MCF 10A (cell line): ENCODE data around the gene ADCY7. TPM values are rescaled to one million over a fixed set of nuclear protein-coding genes. Genes with fewer than 3 reads are reported as not detected.

ENCODE experiments used
- BruUV-seq: library from RNA; stranded (reverse); fragments of 400-500 nt; replicated peaks from 2 replicates; lab custom pipeline; 2021; lab: Mats Ljungman, UMichigan
- CTCF ChIA-PET: fragments of 300-600 bp; sonication (Branson Sonifier 250); formaldehyde crosslinking; extraction: SDS; loops from one replicate; lab custom pipeline; 2021; ENCODE audit warnings: antibody characterized with exemption, inconsistent platforms; lab: Yijun Ruan, JAX
- POLR2A ChIA-PET: fragments of 300-600, 350-650 bp; sonication (Branson Sonifier 250); formaldehyde crosslinking; extraction: SDS; loops from one replicate; lab custom pipeline; 2020; ENCODE audit warnings: antibody characterized with exemption, inconsistent platforms; lab: Yijun Ruan, JAX
- DNase-seq: peaks from one replicate; pipeline ENCODE4 v3.0.0-alpha.2; 2018; ENCODE audit not compliant: unreplicated experiment
- H3K27ac Mint-ChIP-seq: one replicate; pipeline ENCODE4 v1.8.0; 2022; ENCODE audit warnings: mild to moderate bottlenecking, low read depth, mixed read lengths; ENCODE audit not compliant: unreplicated experiment
- H3K27me3 Mint-ChIP-seq: one replicate; pipeline ENCODE4 v1.8.0; 2022; ENCODE audit warnings: mixed read lengths; ENCODE audit not compliant: insufficient read depth, unreplicated experiment
- H3K36me3 Mint-ChIP-seq: one replicate; pipeline ENCODE4 v1.8.0; 2022; ENCODE audit warnings: mild to moderate bottlenecking, moderate library complexity, mixed read lengths; ENCODE audit not compliant: insufficient read depth, unreplicated experiment
- H3K4me1 Mint-ChIP-seq: one replicate; pipeline ENCODE4 v1.8.0; 2022; ENCODE audit warnings: mixed read lengths; ENCODE audit not compliant: insufficient read depth, unreplicated experiment
- H3K4me3 Mint-ChIP-seq: one replicate; pipeline ENCODE4 v1.8.0; 2022; ENCODE audit warnings: mild to moderate bottlenecking, moderate library complexity, mixed read lengths; ENCODE audit not compliant: unreplicated experiment
- H3K9me3 Mint-ChIP-seq: one replicate; pipeline ENCODE4 v1.8.0; 2022; ENCODE audit warnings: mixed read lengths; ENCODE audit not compliant: unreplicated experiment
- intact Hi-C: fragments of 100-400 bp; cut with micrococcal nuclease; formaldehyde crosslinking; loops from 2 replicates; pipeline ENCODE4 v1.14.1; 2022
- total RNA-seq: library from RNA; stranded (reverse); gene quantifications from 2 replicates; pipeline ENCODE4 v1.2.3, GENCODE V29; 2022
- TF ChIP-seq, protein P1 (sequence below): fragments of 200-600 bp; IDR thresholded peaks from one replicate; pipeline ENCODE4 v1.8.0; 2022; ENCODE audit warnings: antibody characterized with exemption, mild to moderate bottlenecking; ENCODE audit not compliant: unreplicated experiment

ADCY7 gene
- total RNA-seq, 1 experiment from 2014 or later = 32.9 TPM

DNA sequence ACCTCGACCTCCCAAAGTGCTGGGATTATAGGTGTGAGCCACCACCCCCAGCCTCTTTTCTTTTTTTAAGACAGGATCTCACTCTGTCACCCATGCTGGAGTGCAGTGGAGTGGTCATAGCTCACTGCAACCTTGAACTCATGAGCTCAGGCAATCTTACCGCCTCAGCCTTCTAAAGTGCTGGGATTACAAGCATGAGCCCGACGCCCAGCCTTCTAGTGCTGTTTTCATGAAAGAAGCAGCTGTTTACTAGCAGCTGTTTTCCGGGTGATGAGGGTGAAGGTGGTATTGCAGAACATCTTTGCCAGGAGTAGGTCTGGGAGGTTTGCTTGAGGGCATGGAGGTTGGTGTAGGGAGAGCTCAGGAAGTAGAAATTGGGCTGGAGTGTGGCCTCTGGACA is 2.0 kb downstream of the ADCY7 start:
- ChIA-PET CTCF (interaction anchor here (0.6 to 1.2 kb wide), 3 partner anchors 13 to 567 kb away, joined by 3 to 6 read pairs (median 3); no protein-coding TSS in a partner anchor), POLR2A (no interaction called here)
- H3K4me1 Mint-ChIP-seq = no peaks in the 10 kb centered on the region
- BruUV-seq = no TSS peak
- no peaks in the 10 kb centered on the region for H3K36me3 Mint-ChIP-seq
- no peaks in the 10 kb centered on the region for H3K9me3 Mint-ChIP-seq
- H3K27ac Mint-ChIP-seq = no peak overlapping the region
- DNase-seq = no peak
- no peaks in the 10 kb centered on the region for H3K27me3 Mint-ChIP-seq
- no peak overlapping the region for H3K4me3 Mint-ChIP-seq
- intact Hi-C loops = no loop called here
- TF ChIP-seq, protein P1, sequence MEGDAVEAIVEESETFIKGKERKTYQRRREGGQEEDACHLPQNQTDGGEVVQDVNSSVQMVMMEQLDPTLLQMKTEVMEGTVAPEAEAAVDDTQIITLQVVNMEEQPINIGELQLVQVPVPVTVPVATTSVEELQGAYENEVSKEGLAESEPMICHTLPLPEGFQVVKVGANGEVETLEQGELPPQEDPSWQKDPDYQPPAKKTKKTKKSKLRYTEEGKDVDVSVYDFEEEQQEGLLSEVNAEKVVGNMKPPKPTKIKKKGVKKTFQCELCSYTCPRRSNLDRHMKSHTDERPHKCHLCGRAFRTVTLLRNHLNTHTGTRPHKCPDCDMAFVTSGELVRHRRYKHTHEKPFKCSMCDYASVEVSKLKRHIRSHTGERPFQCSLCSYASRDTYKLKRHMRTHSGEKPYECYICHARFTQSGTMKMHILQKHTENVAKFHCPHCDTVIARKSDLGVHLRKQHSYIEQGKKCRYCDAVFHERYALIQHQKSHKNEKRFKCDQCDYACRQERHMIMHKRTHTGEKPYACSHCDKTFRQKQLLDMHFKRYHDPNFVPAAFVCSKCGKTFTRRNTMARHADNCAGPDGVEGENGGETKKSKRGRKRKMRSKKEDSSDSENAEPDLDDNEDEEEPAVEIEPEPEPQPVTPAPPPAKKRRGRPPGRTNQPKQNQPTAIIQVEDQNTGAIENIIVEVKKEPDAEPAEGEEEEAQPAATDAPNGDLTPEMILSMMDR = no peak

DNA sequence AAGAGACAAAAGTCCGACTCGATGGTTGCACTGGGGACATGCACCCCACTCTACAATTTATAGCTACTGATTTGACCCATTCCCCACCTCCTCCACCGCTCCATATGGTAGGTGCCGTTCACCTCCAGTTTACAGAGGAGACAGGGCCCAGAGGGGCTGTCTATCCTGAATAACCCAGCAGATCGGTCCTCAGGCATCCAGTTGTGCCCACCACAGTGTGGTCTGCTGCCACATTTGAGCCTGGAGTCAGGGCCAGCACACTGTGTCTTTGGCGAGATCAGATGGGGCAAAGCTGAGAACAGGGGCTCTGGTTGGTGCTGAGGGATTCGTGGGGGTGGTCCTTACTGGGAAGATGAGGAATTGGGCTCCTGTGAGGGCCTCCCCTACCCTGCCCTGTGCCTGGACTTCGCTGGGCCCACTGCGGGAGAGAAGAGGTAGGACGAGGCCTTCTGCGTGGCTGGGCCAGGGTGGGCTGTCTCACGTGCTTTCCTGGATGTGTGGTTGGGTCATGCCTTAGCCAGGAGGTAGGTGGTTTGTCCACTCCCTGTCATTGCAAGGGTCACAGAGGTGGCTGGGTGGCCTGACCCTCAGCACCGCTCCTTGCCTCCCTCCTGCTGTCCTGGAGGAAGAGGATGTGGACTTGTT is 2.8 kb downstream of the ADCY7 start:
- Mint-ChIP-seq H3K27me3 (no peaks in the 10 kb centered on the region), H3K4me1 (no peaks in the 10 kb centered on the region), H3K27ac (no peak overlapping the region), H3K9me3 (no peaks in the 10 kb centered on the region), H3K36me3 (no peaks in the 10 kb centered on the region), H3K4me3 (no peak overlapping the region)
- CTCF ChIA-PET = interaction anchor here (0.6 to 1.1 kb wide), 2 partner anchors 85 to 396 kb away, joined by 3 read pairs; no protein-coding TSS in a partner anchor
- intact Hi-C loops = no loop called here
- no peak for DNase-seq
- BruUV-seq = no TSS peak
- TF ChIP-seq, protein P1 = no peak
- POLR2A ChIA-PET = no interaction called here

DNA sequence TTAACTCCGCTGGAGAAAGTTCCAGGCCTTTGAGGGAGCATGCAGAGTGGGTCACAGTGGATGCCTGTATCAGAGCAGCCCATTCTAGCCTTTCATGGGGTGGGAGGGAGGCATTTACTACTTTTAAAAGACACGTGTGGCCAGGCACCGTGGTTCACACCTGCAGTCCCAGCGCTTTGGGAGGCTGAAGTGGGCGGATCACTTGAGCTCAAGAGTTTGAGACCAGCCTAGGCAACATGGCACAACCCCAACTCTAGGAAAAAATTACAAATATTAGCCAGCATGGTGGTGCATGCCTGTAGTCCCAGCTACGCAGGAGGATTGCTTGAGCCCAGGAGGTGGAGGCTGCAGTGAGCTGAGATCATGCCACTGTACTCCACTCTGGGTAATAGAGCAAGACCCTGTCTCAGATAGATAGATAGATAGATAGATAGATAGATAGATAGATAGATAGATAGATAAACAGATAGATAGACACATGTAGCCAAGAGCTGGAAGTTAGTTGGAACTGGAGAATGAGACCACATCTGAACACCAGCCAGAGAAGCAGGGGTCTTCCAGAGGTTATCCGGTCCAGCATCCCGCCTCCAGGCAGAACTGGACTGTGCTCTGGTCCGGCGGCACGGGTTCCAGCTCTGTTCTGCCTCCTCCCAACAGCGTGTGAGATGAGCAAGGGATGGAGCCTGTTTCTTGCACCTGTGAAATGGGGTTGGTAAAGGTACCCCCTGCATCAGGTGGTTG is 3.6 kb downstream of the ADCY7 start:
- no TSS peak for BruUV-seq
- Mint-ChIP-seq H3K27me3 (no peaks in the 10 kb centered on the region), H3K27ac (no peak overlapping the region), H3K9me3 (no peaks in the 10 kb centered on the region), H3K4me3 (no peak overlapping the region), H3K36me3 (no peaks in the 10 kb centered on the region), H3K4me1 (no peaks in the 10 kb centered on the region)
- DNase-seq = no peak
- ChIA-PET CTCF (no interaction called here), POLR2A (no interaction called here)
- intact Hi-C loops = no loop called here
- TF ChIP-seq, protein P1 = no peak

DNA sequence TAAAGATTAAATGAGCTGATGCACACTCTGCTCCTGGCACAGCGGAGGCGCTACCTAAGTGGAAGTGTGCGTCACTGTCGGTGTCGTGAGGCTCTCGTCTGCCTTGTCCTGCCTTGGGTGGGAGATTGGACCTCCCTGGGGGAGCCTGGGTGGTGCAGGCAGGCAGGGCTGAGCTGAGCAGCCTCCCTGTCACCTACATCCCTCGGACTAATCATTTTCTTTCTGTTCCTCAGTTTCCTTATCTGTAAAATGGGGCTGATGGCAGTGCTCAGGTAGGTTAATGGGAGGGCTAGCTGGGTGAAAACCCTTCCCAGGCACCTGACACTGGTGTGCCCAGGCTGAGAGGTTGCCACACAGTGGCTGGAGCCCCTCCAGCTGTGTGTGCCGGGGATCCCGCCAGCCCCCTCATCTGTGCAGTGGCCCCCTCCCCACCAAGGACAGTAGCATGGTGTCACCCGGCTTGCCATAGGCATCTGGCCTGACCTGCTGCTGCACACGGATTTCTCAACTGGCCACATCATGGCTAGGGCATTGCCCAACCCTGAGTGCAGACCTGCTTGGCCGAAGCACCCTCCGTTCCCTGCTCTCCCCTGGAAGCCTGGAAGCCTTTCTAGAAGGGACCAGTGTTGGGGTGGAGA is 4.3 kb downstream of the ADCY7 start:
- Mint-ChIP-seq H3K27me3 (no peaks in the 10 kb centered on the region), H3K36me3 (no peaks in the 10 kb centered on the region), H3K9me3 (no peaks in the 10 kb centered on the region), H3K4me1 (no peaks in the 10 kb centered on the region), H3K4me3 (no peak overlapping the region), H3K27ac (no peak overlapping the region)
- TF ChIP-seq, protein P1 = no peak
- intact Hi-C loops = no loop called here
- CTCF ChIA-PET = interaction anchor here (0.6 to 0.7 kb wide), 2 partner anchors 454 to 674 kb away, joined by 3 read pairs; no protein-coding TSS in a partner anchor
- no TSS peak for BruUV-seq
- POLR2A ChIA-PET = no interaction called here
- DNase-seq = no peak
